Neural progenitor cell (in vitro differentiated cells): ENCODE data around the gene PGBD5. TPM values are rescaled to one million over a fixed set of nuclear protein-coding genes. Genes with fewer than 3 reads are reported as not detected.

Source experiments
- DNase-seq: peaks from one replicate; pipeline ENCODE4 v3.0.0-alpha.2; 2016; ENCODE audit warnings: low spot score
- H2AFZ ChIP-seq: fragments of 200-600 bp; sonication (generic); replicated peaks from 2 replicates; pipeline ENCODE4 v1.6.1; 2016; ENCODE audit warnings: antibody characterized with exemption
- H3F3A ChIP-seq: fragments of 200-600 bp; sonication (generic); 2 replicates; pipeline ENCODE4 v1.6.1; 2016; ENCODE audit warnings: antibody characterized with exemption, low read depth
- H3K27ac ChIP-seq: fragments of 200-600 bp; sonication (generic); 2 replicates; pipeline ENCODE4 v1.5.1; 2016; ENCODE audit warnings: mild to moderate bottlenecking
- H3K27me3 ChIP-seq: fragments of 200-600 bp; sonication (generic); 2 replicates; pipeline ENCODE4 v1.6.1; 2016; ENCODE audit warnings: mild to moderate bottlenecking, moderate library complexity
- H3K36me3 ChIP-seq: fragments of 200-600 bp; sonication (generic); 2 replicates; pipeline ENCODE4 v1.5.1; 2016
- H3K4me1 ChIP-seq: fragments of 200-600 bp; sonication (generic); 2 replicates; pipeline ENCODE4 v1.6.1; 2016; ENCODE audit warnings: mixed run types
- H3K4me2 ChIP-seq: fragments of 200-600 bp; sonication (generic); 2 replicates; pipeline ENCODE4 v1.6.1; 2016
- H3K4me3 ChIP-seq: fragments of 200-600 bp; sonication (generic); 2 replicates; pipeline ENCODE4 v1.5.1; 2016
- H3K79me2 ChIP-seq: fragments of 200-600 bp; sonication (generic); 2 replicates; pipeline ENCODE4 v1.6.1; 2016; ENCODE audit warnings: low read depth
- H3K9ac ChIP-seq: fragments of 200-600 bp; sonication (generic); 2 replicates; pipeline ENCODE4 v1.6.1; 2016
- H3K9me3 ChIP-seq: fragments of 200-600 bp; sonication (generic); 2 replicates; pipeline ENCODE4 v1.5.1; 2016; ENCODE audit warnings: low read depth
- H4K20me1 ChIP-seq: fragments of 200-600 bp; sonication (generic); 2 replicates; pipeline ENCODE4 v1.6.1; 2016; ENCODE audit warnings: low read depth
- H3K27ac Mint-ChIP-seq: 3 replicates; pipeline ENCODE4 v1.8.0; 2021; ENCODE audit warnings: mixed read lengths
- H3K27me3 Mint-ChIP-seq: 2 replicates; pipeline ENCODE4 v1.8.0; 2022; ENCODE audit warnings: low read depth, mild to moderate bottlenecking, inconsistent platforms, moderate library complexity, mixed read lengths; ENCODE audit not compliant: insufficient read depth
- H3K36me3 Mint-ChIP-seq: 3 replicates; pipeline ENCODE4 v1.8.0; 2021; ENCODE audit warnings: mixed read lengths
- H3K4me1 Mint-ChIP-seq: 3 replicates; pipeline ENCODE4 v1.8.0; 2021; ENCODE audit warnings: mixed read lengths
- H3K4me3 Mint-ChIP-seq: 3 replicates; pipeline ENCODE4 v1.8.0; 2021; ENCODE audit warnings: mild to moderate bottlenecking, moderate library complexity, mixed read lengths
- H3K9me3 Mint-ChIP-seq: 3 replicates; pipeline ENCODE4 v1.8.0; 2020; ENCODE audit warnings: mixed read lengths
- EZH2 ChIP-seq: fragments of 200-600 bp; sonication (generic); IDR thresholded peaks from 2 replicates; pipeline ENCODE4 v1.6.1; 2017; ENCODE audit warnings: antibody characterized with exemption, mild to moderate bottlenecking, moderate library complexity
- EZH2phosphoT487 ChIP-seq: fragments of 200-600 bp; sonication (generic); IDR thresholded peaks from 2 replicates; pipeline ENCODE4 v1.6.1; 2017; ENCODE audit warnings: antibody characterized with exemption
- total RNA-seq: library from RNA; depleted of rRNA; stranded (reverse); fragments of >200 nt; gene quantifications from 2 replicates; pipeline ENCODE4 v1.2.3, GENCODE V29; 2015; ENCODE audit warnings: low replicate concordance
- TF ChIP-seq, protein P1 (sequence below): fragments of 200-600 bp; sonication (generic); IDR thresholded peaks from 2 replicates; pipeline ENCODE4 v1.5.1; 2017; ENCODE audit warnings: antibody characterized with exemption, mild to moderate bottlenecking

Gene PGBD5
- total RNA-seq, 1 donor from 2014 or later: 1.2 TPM

DNA sequence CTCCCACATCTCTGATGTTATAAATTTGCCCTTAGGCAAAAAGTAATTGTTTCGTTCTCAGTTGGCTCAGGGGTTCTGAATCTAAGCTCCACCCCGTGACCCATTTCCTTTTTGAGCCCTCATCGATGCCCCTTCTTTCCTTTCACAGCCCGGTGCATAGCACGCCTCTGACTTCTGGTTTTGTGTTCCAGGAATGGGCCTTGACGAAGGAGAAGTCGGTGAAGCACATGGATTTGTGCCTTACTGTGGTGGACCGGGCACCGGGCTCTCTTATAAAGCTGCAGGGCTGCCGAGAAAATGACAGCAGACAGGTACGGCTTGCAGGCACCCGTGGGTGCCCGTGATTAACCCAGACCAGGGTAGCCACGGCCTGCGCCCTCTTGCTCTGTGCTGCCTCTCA is 151.9 kb downstream of the PGBD5 start:
- TF ChIP-seq EZH2 (no peak), EZH2phosphoT487 (no peak)
- TF ChIP-seq, protein P1, sequence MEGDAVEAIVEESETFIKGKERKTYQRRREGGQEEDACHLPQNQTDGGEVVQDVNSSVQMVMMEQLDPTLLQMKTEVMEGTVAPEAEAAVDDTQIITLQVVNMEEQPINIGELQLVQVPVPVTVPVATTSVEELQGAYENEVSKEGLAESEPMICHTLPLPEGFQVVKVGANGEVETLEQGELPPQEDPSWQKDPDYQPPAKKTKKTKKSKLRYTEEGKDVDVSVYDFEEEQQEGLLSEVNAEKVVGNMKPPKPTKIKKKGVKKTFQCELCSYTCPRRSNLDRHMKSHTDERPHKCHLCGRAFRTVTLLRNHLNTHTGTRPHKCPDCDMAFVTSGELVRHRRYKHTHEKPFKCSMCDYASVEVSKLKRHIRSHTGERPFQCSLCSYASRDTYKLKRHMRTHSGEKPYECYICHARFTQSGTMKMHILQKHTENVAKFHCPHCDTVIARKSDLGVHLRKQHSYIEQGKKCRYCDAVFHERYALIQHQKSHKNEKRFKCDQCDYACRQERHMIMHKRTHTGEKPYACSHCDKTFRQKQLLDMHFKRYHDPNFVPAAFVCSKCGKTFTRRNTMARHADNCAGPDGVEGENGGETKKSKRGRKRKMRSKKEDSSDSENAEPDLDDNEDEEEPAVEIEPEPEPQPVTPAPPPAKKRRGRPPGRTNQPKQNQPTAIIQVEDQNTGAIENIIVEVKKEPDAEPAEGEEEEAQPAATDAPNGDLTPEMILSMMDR: no peak
- H3K27me3 ChIP-seq: no peaks in the 10 kb centered on the region
- H3K79me2 ChIP-seq: no peaks in the 10 kb centered on the region

DNA sequence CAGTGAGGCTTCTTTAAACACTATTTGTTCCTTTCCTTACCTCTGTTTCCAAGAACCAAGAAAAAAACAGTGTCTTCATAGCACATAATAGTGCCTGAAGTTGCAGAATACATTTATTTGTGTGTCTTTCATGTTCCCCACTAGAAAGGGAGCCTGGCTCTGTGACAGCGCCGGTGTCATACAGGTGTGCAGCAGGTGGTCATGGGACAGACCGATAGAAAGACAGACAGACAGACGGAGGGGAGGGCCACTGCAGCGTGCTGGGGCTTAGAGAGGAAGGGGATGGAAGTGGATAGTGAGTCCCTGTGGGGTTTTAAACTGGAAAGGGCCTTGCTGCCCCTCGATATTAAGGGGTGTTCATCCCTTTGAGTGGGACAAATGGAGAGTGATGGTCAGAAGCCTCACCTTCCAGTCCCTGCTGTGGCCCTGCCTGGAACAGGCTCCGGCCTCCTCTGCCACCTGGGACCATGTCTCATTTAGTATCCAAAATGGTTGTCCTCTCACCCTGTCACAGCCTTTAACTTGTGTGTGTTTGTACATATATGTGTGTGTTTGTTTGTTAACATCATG is 152.9 kb downstream of the PGBD5 start:
- Histone ChIP-seq H3K9ac (no peak overlapping the region), H3K4me1 (peaks cover 16% of the 10 kb centered on the region), H2AFZ (no peak overlapping the region), H4K20me1 (peaks cover 12% of the 10 kb centered on the region), H3K4me3 (no peak overlapping the region), H3K4me2 (no peak overlapping the region), H3K9me3 (no peaks in the 10 kb centered on the region), H3K27ac (no peak overlapping the region), H3F3A (peaks cover 37% of the 10 kb centered on the region), H3K79me2 (no peaks in the 10 kb centered on the region), H3K36me3 (peaks cover 11% of the 10 kb centered on the region), H3K27me3 (no peaks in the 10 kb centered on the region)
- Mint-ChIP-seq H3K4me3 (no peak overlapping the region), H3K36me3 (peaks cover 9% of the 10 kb centered on the region), H3K4me1 (peaks cover 21% of the 10 kb centered on the region), H3K27me3 (no peaks in the 10 kb centered on the region), H3K9me3 (no peaks in the 10 kb centered on the region), H3K27ac (no peak overlapping the region)
- TF ChIP-seq EZH2: no peak
- TF ChIP-seq EZH2phosphoT487: no peak
- TF ChIP-seq, protein P1: no peak
- DNase-seq: no peak

More for the DNA sequence above, 151.9 kb downstream of the PGBD5 start:
- Mint-ChIP-seq H3K36me3 (peaks cover 12% of the 10 kb centered on the region), H3K27me3 (no peaks in the 10 kb centered on the region), H3K9me3 (no peaks in the 10 kb centered on the region), H3K4me1 (peaks cover 21% of the 10 kb centered on the region), H3K4me3 (no peak overlapping the region), H3K27ac (no peak overlapping the region)
- no peak overlapping the region for H3K4me3 ChIP-seq
- H3K27ac ChIP-seq: no peak overlapping the region
- H3K9me3 ChIP-seq: no peaks in the 10 kb centered on the region
- no peak overlapping the region for H3K9ac ChIP-seq
- no peak for DNase-seq
- no peak overlapping the region for H3K4me2 ChIP-seq
- peaks cover 11% of the 10 kb centered on the region for H3K36me3 ChIP-seq
- peaks cover 18% of the 10 kb centered on the region for H3K4me1 ChIP-seq
- peaks cover 41% of the 10 kb centered on the region for H3F3A ChIP-seq
- H4K20me1 ChIP-seq: peaks cover 14% of the 10 kb centered on the region
- no peak overlapping the region for H2AFZ ChIP-seq

DNA sequence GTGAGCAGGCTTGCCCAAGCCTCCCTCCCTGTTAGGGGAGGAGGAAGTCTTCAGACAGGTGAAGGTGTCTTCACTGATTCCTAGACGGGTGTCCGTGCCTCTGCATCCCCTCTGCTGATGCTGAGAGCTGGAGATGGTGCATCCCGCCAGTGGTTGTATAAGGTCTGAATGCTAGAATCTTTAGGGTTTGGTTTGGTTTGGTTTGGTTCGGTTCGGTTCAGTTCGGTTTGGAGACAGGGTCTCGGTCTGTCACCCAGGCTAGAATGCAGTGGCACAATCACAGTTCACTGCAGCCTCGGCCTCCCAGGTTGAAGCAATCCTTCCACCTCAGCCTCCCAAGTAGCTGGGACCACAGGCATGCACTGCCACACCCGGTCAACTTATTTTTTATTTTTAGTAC is 153.6 kb downstream of the PGBD5 start:
- H3K4me3 ChIP-seq: no peak overlapping the region
- no peak overlapping the region for H3K27ac ChIP-seq
- peaks cover 8% of the 10 kb centered on the region for H4K20me1 ChIP-seq
- Mint-ChIP-seq H3K4me1 (peaks cover 15% of the 10 kb centered on the region), H3K36me3 (peaks cover 9% of the 10 kb centered on the region), H3K27me3 (no peaks in the 10 kb centered on the region), H3K27ac (no peak overlapping the region), H3K4me3 (no peak overlapping the region), H3K9me3 (no peaks in the 10 kb centered on the region)
- no peaks in the 10 kb centered on the region for H3K79me2 ChIP-seq
- peaks cover 33% of the 10 kb centered on the region for H3F3A ChIP-seq
- H3K9ac ChIP-seq: no peak overlapping the region
- H3K36me3 ChIP-seq: peaks cover 11% of the 10 kb centered on the region
- no peaks in the 10 kb centered on the region for H3K27me3 ChIP-seq
- no peak overlapping the region for H3K4me2 ChIP-seq
- no peak overlapping the region for H2AFZ ChIP-seq
- no peak for DNase-seq
- TF ChIP-seq EZH2phosphoT487 (no peak), EZH2 (no peak)
- TF ChIP-seq, protein P1: no peak
- H3K4me1 ChIP-seq: peaks cover 10% of the 10 kb centered on the region
- no peaks in the 10 kb centered on the region for H3K9me3 ChIP-seq
